COLO668 (cell line): ENCODE measurements around the gene NT5DC4.

Experiments used
- DNase-seq: peaks from one replicate; lab custom pipeline; 2025; ENCODE audit not compliant: unreplicated experiment; lab: John Stamatoyannopoulos, UW

NT5DC4 gene

GRCh38 chr2:112752667-112753066, 31.8 kb downstream of the NT5DC4 start:
- DNase-seq: no peak

GRCh38 chr2:112754564-112754963, 33.7 kb downstream of the NT5DC4 start:
- DNase-seq: no peak

GRCh38 chr2:112755444-112755843, 34.6 kb downstream of the NT5DC4 start:
- DNase-seq: no peak

- DNase-seq: no peak
These were observed 35.4 kb downstream of the NT5DC4 start for GRCh38 chr2:112756207-112756606.

- DNase-seq: no peak
These were observed 36.4 kb downstream of the NT5DC4 start for GRCh38 chr2:112757265-112757664.

GRCh38 chr2:112758711-112759110, 37.9 kb downstream of the NT5DC4 start:
- DNase-seq: no peak

GRCh38 chr2:112760149-112760548, 39.3 kb downstream of the NT5DC4 start:
- no peak for DNase-seq

GRCh38 chr2:112762276-112762675, 41.5 kb downstream of the NT5DC4 start:
- no peak for DNase-seq

GRCh38 chr2:112764071-112765044, 43.5 kb downstream of the NT5DC4 start, which contains the start of gene CKAP2L:
Gene CKAP2L (minus strand): TSS chr2:112764609. CDS start chr2:112764598, 11 bp downstream.
- DNase-seq: peak; percentile 96

- no peak for DNase-seq
These were observed 44.4 kb downstream of the NT5DC4 start for GRCh38 chr2:112765251-112765650.

- DNase-seq: no peak
These were observed 47.0 kb downstream of the NT5DC4 start for GRCh38 chr2:112767693-112768330.

GRCh38 chr2:112768432-112768831, 47.6 kb downstream of the NT5DC4 start:
- no peak for DNase-seq

GRCh38 chr2:112772322-112772721, 51.5 kb downstream of the NT5DC4 start:
- no peak for DNase-seq

GRCh38 chr2:112772911-112773475, 52.2 kb downstream of the NT5DC4 start:
- DNase-seq: no peak

- no peak for DNase-seq
These were observed 52.7 kb downstream of the NT5DC4 start for GRCh38 chr2:112773556-112773955.

- no peak for DNase-seq
These were observed 53.9 kb downstream of the NT5DC4 start for GRCh38 chr2:112774536-112775285.

- DNase-seq: no peak
These were observed 55.3 kb downstream of the NT5DC4 start for GRCh38 chr2:112776113-112776512.

- DNase-seq: no peak
These were observed 56.2 kb downstream of the NT5DC4 start for GRCh38 chr2:112777036-112777435.

- DNase-seq: no peak
These were observed 58.8 kb downstream of the NT5DC4 start for GRCh38 chr2:112779598-112779997.

GRCh38 chr2:112782234-112782799, 61.5 kb downstream of the NT5DC4 start:
- no peak for DNase-seq
